HK-2 (cell line): ENCODE results near the gene MYRIP.

ENCODE experiments used
- DNase-seq: peaks from one replicate; pipeline ENCODE4 v3.0.0-alpha.2; 2018; ENCODE audit not compliant: unreplicated experiment

MYRIP gene

DNA sequence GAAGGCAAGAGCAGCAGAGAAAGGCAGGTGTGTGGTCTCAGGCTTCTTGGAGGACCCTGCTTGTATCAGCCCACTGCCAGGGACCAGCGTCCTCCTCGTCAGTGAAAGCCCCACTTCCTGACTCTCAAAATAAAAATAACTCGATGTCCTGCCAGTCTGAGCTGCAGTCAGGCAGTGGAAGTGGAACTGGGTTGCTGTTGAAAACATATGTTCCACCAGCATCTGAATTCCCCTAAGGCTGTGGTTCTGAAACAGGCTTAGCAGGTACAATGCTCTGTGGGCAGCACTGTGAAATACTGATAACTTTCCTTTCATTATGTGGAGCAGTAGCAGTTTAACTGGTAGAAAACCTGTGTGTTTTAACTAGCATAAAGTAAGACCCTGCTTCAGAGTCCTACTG is 378.5 kb downstream of the MYRIP start:
- no peak for DNase-seq

DNA sequence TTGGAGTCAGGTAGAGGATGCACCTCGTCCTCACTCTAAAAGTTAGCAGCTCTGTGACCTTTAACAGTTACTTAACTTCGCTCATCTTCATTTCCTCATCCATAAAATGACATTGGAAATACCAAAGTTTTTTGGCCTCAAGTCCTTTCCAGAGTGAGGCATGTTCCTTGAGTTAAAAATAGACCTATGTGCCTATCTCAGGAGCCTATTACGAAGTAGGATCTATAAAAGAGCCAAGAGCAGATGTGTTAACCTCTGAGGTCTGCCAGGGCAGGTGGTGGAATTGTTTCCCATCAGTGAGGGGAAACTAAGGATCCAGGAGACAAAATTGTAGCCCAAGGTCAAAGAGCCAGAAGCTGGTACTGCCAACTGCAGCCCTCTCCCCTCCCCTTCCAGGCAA is 379.7 kb downstream of the MYRIP start:
- DNase-seq: no peak

GRCh38 chr3:40190056-40190455 is 380.6 kb downstream of the MYRIP start:
- no peak for DNase-seq

GRCh38 chr3:40191251-40191650 is 381.8 kb downstream of the MYRIP start:
- no peak for DNase-seq

- peak; percentile 37 for DNase-seq
These were observed 382.5 kb downstream of the MYRIP start for GRCh38 chr3:40191850-40192448.

DNA sequence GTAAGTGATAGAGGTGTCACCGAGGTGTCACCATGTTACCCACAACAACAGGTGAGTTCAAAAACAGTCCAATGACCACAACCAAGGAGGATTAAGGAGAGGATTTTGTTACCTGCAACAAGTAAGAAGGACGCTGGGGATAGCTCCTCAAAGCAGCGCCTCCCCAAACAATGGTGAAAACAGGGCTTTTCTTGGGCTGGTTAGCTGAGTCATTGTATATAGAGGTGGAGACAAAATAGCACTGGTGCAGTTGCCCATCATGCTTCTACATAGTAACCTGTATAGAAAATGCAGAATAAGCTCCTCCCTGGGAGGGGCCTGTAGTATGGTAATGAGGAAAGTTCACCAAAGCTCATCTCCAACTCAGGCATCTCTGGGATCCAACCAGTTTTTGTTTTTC is 383.2 kb downstream of the MYRIP start:
- no peak for DNase-seq

GRCh38 chr3:40196966-40197365 is 387.6 kb downstream of the MYRIP start:
- DNase-seq: no peak

GRCh38 chr3:40200692-40201316 is 391.4 kb downstream of the MYRIP start:
- no peak for DNase-seq

DNA sequence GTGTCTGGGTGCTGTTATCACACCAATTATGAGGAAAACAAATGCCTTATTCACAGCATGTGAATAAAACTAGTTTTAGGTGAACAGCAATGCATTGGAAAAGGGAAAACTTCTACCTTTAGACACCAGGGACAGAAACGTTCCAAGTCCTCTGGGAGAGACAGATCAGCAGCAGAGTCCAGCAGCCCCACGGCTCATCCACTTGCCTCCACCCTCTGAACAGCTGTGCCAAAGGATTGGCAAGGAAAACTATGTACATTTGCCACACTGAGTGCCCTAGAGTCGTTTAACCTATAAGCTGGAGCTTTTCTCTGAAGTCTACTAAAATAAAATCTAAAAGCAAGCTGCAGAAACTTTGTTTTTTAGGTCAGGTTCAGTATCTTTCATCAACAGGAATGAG is 392.4 kb downstream of the MYRIP start:
- DNase-seq: no peak

GRCh38 chr3:40206522-40206921 is 397.1 kb downstream of the MYRIP start:
- DNase-seq: no peak

GRCh38 chr3:40207796-40208195 is 398.4 kb downstream of the MYRIP start:
- no peak for DNase-seq

DNA sequence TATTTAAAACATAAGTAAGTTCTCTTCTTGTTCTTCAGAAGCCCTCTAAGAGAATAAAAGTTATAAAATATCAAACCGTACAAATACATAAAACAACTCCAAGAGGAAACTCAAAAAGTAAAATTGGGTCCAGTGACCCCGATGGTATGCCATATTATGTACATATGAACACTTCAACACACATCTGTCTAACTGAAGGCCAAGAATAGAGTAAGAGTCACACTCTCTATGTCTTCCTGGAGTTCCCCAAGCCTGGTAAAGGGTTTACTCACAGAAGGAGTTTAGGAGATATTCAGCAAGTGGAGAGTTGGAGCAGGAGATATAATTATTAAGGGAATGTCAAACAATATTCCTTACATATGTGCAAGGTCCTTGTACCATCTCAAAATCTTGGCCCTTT is 398.8 kb downstream of the MYRIP start:
- DNase-seq: no peak

GRCh38 chr3:40211579-40211978 is 402.2 kb downstream of the MYRIP start:
- DNase-seq: no peak

DNA sequence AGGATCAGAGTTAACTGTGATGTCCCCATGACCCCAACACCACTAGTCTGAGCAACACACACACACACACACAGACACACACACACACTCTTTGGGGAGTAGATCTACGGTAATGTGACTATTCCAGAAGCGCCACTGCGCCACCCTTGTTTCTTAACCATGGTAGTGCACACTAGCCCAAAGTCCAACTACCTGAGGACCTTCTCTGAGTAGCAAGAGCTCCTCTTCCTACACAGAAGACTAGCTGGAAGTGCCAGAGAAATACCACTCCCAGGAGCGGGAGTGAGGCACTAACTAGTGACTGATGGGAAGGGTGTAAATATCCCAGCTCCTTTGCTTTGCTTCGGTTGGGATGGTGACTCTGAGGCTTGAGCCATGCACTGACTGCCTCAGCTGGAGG is 404.1 kb downstream of the MYRIP start:
- DNase-seq: no peak

DNA sequence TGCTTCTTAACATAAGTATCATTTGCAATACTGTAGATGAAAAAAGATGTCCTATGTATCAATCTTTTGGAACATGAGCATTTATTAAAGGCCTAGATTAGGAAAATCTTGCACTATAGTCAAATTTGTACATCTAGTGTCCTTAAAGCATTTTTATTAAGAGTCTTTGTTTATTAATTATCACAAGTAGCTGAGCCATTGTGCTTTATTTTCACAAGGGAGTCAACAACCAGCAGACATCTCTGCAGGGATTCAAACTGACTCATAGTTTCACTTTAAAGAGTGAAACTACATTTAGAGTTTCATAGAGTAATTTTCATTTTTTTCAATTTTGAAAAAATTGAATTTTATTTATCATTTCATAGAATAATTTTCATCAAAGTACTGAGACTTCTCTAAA is 405.6 kb downstream of the MYRIP start:
- no peak for DNase-seq

- DNase-seq: no peak
These were observed 407.1 kb downstream of the MYRIP start for GRCh38 chr3:40216471-40216870.

DNA sequence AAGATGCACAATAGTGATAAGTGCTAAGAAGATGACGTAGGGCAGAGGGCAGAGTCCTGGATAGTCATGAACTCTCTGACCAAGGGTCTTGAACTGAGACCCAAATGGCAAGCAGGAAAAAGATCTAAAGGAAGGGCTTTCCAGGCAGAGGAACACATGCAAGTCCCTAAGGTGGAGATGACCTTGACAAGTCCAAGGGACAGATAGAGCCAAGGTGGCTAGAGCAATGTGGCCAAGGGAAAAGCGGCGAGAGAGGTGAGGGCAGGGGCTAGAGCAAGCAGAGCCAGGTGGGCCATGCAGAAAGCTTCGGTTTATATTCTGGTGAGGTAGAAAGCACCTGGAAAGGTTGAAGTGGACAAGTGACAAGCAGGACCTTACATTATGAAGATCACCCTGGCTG is 414.4 kb downstream of the MYRIP start:
- DNase-seq: no peak

DNA sequence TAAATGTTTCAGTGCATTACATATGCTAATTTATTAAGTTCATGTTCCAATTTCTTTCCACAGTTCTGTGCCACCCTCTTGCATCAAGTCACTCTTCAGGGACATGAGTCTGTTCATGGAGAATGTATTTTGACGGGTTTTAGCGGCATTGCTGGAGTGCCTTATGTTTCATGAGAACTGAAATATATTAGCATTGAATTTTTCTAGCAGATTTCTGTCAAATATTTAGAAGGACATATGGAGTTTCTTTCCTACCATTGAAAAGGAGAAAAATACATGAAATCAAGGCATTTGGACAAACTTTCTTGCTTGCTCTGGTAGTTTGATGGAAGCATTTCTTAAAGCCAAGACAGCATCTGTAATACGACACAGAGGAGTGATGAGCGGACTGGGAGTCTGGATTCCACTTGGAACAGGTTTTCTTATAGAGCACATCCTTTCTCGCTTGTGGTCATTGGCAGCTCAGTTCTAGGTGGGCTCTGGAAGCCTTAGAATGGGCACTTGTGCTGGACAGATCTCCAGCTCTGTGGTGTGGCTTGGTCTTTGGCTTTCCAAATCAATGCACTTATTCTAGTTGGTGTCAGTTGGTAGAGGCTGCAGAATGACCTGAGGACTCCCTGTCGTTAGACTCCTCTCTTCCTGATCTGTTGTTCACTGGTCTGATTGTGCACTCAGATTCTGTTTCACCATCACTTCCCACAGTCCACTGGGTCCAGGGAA is 415.5 kb downstream of the MYRIP start:
- DNase-seq: no peak

- no peak for DNase-seq
These were observed 417.2 kb downstream of the MYRIP start for GRCh38 chr3:40226636-40227035.

GRCh38 chr3:40228792-40229350 is 419.5 kb downstream of the MYRIP start:
- no peak for DNase-seq

DNA sequence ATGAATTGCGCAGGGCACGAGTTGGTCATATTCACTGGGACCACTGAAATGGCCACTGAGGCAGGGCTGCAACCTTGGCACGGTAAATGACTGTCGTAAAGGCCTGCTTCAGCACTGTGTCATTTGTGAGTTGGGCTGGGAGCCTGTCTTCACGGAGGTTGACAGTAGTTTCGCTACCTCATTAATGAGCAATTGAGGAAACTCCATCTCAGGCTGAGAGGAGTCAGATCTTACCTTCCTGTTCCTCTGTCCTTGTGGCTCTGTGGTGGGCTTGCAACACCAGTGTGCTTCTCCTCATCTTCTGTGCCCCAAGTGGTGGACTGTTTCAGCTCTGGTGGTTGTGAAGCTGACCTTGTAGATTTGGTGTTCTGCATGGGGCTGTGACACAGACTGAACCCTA is 420.0 kb downstream of the MYRIP start:
- DNase-seq: no peak

DNA sequence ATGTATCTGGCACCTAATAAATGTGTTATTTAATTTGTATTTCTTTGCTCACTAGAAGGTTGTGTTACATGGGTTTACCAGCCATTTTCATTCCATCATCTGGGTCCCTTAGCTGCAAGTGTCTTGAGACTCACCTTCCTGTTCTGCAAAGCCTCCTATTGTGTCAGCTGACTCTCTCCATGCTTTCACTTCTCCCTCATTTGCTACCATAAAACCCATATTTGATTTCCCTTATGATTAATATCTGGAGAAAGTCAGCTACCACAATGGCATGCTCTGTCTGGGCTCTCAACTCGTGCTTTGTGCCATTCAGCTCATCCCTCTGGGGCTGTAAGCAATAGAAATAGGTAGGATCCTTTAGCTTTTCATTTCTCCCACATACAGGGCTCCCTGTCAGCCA is 420.6 kb downstream of the MYRIP start:
- no peak for DNase-seq

DNA sequence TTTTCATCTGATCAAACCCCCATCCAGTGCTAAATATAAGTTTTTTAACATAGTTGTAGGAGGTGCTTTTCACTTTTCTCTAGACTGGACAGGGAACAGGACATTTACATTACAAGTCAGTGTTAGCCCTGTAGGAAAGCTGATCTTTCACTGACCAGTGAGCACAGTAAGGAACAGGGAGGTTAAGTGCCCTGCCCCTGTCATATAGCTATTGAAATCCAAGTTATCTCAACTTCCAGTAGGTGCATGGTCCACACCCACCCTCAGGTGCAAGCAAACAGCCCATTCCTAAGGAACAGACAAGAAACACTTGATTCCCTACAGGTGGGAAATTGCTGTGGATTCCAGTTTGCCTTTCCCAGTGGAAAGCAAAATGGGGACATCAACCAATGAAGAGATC is 421.0 kb downstream of the MYRIP start:
- DNase-seq: no peak
